ENCODE measurements around the gene HSPA1A.

Gene HSPA1A

DNA sequence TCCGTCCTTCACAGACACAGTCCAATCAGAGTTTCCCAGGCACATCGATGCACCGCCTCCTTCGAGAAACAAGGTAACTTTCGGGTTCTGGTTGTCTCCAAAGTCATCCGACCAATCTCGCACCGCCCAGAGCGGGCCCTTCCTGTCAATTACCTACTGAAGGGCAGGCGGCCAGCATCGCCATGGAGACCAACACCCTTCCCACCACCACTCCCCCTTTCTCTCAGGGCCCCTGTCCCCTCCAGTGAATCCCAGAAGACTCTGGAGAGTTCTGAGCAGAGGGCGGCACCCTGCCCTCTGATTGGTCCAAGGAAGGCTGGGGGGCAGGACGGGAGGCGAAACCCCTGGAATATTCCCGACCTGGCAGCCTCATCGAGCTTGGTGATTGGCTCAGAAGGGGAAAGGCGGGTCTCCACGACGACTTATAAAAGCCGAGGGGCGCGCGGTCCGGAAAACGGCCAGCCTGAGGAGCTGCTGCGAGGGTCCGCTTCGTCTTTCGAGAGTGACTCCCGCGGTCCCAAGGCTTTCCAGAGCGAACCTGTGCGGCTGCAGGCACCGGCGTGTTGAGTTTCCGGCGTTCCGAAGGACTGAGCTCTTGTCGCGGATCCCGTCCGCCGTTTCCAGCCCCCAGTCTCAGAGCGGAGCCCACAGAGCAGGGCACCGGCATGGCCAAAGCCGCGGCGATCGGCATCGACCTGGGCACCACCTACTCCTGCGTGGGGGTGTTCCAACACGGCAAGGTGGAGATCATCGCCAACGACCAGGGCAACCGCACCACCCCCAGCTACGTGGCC is 12.1 kb downstream of the HSPA1A start, which contains the start of gene HSPA1B:
TSS of gene HSPA1B (plus strand) at position 453 of the 794 bp plus-strand sequence. CDS start at position 666, 213 bp downstream.
- CTCF ChIA-PET: interaction anchor here (0.7 kb wide), 2 partner anchors 92 to 1588 kb away, joined by 3 to 4 read pairs; no protein-coding TSS in a partner anchor
- TF ChIP-seq, protein P1, sequence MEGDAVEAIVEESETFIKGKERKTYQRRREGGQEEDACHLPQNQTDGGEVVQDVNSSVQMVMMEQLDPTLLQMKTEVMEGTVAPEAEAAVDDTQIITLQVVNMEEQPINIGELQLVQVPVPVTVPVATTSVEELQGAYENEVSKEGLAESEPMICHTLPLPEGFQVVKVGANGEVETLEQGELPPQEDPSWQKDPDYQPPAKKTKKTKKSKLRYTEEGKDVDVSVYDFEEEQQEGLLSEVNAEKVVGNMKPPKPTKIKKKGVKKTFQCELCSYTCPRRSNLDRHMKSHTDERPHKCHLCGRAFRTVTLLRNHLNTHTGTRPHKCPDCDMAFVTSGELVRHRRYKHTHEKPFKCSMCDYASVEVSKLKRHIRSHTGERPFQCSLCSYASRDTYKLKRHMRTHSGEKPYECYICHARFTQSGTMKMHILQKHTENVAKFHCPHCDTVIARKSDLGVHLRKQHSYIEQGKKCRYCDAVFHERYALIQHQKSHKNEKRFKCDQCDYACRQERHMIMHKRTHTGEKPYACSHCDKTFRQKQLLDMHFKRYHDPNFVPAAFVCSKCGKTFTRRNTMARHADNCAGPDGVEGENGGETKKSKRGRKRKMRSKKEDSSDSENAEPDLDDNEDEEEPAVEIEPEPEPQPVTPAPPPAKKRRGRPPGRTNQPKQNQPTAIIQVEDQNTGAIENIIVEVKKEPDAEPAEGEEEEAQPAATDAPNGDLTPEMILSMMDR (conservative IDR thresholded peaks at IDR 0.05; ENCODE audit: low read depth): no peak
- peak within 1 kb of the TSS; percentile 95 for H3K27ac ChIP-seq
- POLR2A ChIA-PET (ENCODE audit: low non-redundant PET): interaction anchor here (0.6 to 1.6 kb wide), 4 partner anchors 9 to 21 kb away, joined by 3 to 32 read pairs (median 6); partner anchors contain the start of genes HSPA1A, HSPA1L and LSM2
- peak; percentile 100 for DNase-seq (ENCODE audit: low spot score)

DNA sequence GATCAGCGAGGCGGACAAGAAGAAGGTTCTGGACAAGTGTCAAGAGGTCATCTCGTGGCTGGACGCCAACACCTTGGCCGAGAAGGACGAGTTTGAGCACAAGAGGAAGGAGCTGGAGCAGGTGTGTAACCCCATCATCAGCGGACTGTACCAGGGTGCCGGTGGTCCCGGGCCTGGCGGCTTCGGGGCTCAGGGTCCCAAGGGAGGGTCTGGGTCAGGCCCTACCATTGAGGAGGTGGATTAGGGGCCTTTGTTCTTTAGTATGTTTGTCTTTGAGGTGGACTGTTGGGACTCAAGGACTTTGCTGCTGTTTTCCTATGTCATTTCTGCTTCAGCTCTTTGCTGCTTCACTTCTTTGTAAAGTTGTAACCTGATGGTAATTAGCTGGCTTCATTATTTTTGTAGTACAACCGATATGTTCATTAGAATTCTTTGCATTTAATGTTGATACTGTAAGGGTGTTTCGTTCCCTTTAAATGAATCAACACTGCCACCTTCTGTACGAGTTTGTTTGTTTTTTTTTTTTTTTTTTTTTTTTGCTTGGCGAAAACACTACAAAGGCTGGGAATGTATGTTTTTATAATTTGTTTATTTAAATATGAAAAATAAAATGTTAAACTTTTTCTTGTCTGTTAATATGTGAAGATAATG is 14.4 kb downstream of the HSPA1A start:
- POLR2A ChIA-PET (ENCODE audit: low non-redundant PET): interaction anchor here (0.6 to 1.2 kb wide), 2 partner anchors 11 to 33 kb away, joined by 3 to 4 read pairs; partner anchors contain the start of gene NEU1
- H3K27ac ChIP-seq: peak overlapping the region; percentile 97
- TF ChIP-seq, protein P1 (conservative IDR thresholded peaks at IDR 0.05; ENCODE audit: low read depth): no peak; the same call in 1 of the 2 replicates
- DNase-seq (ENCODE audit: low spot score): no peak
- CTCF ChIA-PET: interaction anchor here (0.6 to 2.0 kb wide), 9 partner anchors 10 to 100 kb away, joined by 3 to 7 read pairs (median 5); partner anchors contain the start of genes DDAH2, HSPA1A, HSPA1L and VARS1

GRCh38 chr6:31830886-31831335 is 15.6 kb downstream of the HSPA1A start:
- peak overlapping the region; percentile 97 for H3K27ac ChIP-seq
- CTCF ChIA-PET: interaction anchor here (0.6 to 2.0 kb wide), 6 partner anchors 13 to 148 kb away, joined by 3 to 11 read pairs (median 4); no protein-coding TSS in a partner anchor
- POLR2A ChIA-PET (ENCODE audit: low non-redundant PET): interaction anchor here (0.6 to 1.2 kb wide), 5 partner anchors 12 to 129 kb away, joined by 3 to 4 read pairs (median 4); no protein-coding TSS in a partner anchor
- TF ChIP-seq, protein P1 (conservative IDR thresholded peaks at IDR 0.05; ENCODE audit: low read depth): no peak
- DNase-seq (ENCODE audit: low spot score): no peak

DNA sequence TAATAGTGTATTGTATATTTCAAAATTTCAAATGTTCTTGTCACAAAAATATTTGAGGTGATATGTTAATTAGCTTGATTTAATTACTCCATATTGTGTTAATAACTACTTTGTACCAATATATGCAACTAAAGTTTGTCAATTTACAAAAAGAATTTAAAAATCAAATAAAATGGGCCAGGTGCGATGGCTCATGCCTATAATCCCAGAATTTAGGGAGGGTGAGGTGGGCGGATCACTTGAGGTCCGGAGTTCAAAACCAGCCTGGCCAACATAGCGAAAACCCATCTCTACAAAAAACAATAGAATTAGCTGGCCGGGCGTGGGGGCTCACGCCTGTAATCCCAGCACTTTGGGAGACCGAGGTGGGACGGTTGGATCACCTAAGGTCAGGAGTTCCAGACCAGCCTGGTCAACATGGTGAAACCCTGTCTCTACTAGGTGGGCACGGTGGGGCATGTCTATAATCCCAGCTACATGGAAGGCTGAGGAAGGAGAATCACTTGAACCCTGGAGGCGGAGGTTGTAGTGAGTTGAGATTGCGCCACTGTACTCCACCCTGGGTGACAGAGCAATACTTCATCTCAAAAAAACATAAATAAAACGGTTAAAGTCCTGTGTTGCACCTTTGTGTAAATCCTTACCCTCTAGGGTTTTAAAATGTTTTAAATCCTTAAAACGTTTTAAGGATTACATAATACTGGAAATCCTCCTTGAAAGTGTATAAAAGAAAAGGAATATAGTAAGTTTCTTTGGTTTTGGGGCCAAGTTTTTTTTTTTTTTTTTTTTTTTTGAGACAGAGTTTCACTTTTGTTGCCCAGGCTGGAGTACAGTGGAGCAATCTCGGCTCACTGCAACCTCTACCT is 16.2 kb downstream of the HSPA1A start:
- no peak for DNase-seq (ENCODE audit: low spot score)
- H3K27ac ChIP-seq: peak overlapping the region; percentile 97
- ChIA-PET POLR2A (ENCODE audit: low non-redundant PET) (interaction anchor here (0.6 to 1.2 kb wide), 7 partner anchors 13 to 129 kb away, joined by 3 to 7 read pairs (median 4); partner anchors contain the start of gene NEU1), CTCF (interaction anchor here (0.6 to 2.0 kb wide), 3 partner anchors 14 to 240 kb away, joined by 3 to 11 read pairs (median 7); no protein-coding TSS in a partner anchor)
- TF ChIP-seq, protein P1 (conservative IDR thresholded peaks at IDR 0.05; ENCODE audit: low read depth): no peak

- CTCF ChIA-PET: interaction anchor here (0.8 kb wide), 1 partner anchor 99 kb away, joined by 3 read pairs; no protein-coding TSS in a partner anchor
- TF ChIP-seq, protein P1 (conservative IDR thresholded peaks at IDR 0.05; ENCODE audit: low read depth): no peak
- POLR2A ChIA-PET (ENCODE audit: low non-redundant PET): interaction anchor here (0.6 to 1.0 kb wide), 3 partner anchors 11 to 149 kb away, joined by 3 to 4 read pairs (median 3); no protein-coding TSS in a partner anchor
Observed at GRCh38 chr6:31834367-31835250, 19.3 kb downstream of the HSPA1A start.

More at GRCh38 chr6:31834367-31835250, 19.3 kb downstream of the HSPA1A start:
- H3K27ac ChIP-seq: peak overlapping the region; percentile 97
- DNase-seq (ENCODE audit: low spot score): peak; percentile 83
